Stomach (tissue), 4 donors: ENCODE measurements around the gene FKBP10.
A peak's percentile ranks its signal among the peaks of the same experiment; 100 is the strongest.

Experiments
- CTCF ChIP-seq, 7 experiments: fragments of 450-650 bp in 4 of 7; fragments of 200-600 bp in 3 of 7; sonication (generic) in 3 of 7; IDR thresholded peaks; one replicate each; pipeline ENCODE4 v1.5.1; 2016 to 2019; ENCODE audit warnings: antibody characterized with exemption in 7 of 7, control low read depth in 2 of 7, mild to moderate bottlenecking in 1 of 7
- POLR2A ChIP-seq, 4 donors: fragments of 450-650 bp; IDR thresholded peaks; one replicate each; pipeline ENCODE4 v1.6.1; 2016; ENCODE audit warnings: antibody characterized with exemption in 4 of 4, control low read depth in 2 of 4, mild to moderate bottlenecking in 1 of 4, moderate library complexity in 1 of 4

- TF ChIP-seq CTCF (IDR thresholded peaks at IDR 0.05) (peak in 4 of 7 experiments; percentile 48 to 65 (median 52)), POLR2A (IDR thresholded peaks at IDR 0.05) (peak in 2 of 4 donors; percentile 93 to 97)
Measured at GRCh38 chr17:41786227-41787020, 26.4 kb upstream of the FKBP10 start, which contains the start of gene JUP.
